NK-92 (cell line): ENCODE data around the gene SLC17A5.
"Not testable (repeated sequence)": the region's sequence is repeated elsewhere in the genome, so short reads cannot be mapped to it uniquely, and the experiment has no call there.

Experiments
- DNase-seq: peaks from one replicate; lab custom pipeline; 2025; ENCODE audit not compliant: unreplicated experiment; lab: John Stamatoyannopoulos, UW

SLC17A5 gene

DNA sequence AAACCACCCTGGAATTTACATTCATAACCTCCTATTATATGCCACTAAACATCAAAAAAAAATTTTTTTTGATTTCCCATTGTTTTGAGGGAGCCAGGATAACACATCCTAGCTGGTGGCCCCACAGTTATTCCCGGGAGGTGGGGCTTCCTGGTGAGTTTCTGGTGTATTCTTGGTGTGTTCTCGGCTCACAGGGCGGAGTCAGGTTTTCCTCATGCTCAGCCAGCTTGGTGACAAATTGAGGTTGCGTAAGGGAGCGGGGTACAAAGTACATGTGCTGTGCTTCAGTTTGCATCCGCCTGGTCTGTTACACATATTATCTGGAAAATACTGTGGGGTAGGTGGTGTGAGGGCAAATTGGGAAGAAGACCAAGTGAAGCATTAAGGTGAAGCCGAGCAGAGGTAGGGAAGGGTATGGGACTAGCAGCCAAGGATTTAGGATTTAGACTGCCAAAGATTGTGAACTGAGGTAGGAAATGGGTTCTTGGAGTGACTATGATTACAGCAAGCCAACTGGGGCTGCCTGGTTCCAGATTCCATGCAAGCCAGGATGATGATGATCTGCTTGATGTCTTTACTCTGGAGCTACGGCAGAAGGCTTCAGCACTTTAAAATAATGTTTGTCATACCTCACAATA, 86.7 kb downstream of the SLC17A5 start:
- DNase-seq: no peak

GRCh38 chr6:73566486-73566871, 87.3 kb downstream of the SLC17A5 start:
- not testable (repeated sequence) for DNase-seq

DNA sequence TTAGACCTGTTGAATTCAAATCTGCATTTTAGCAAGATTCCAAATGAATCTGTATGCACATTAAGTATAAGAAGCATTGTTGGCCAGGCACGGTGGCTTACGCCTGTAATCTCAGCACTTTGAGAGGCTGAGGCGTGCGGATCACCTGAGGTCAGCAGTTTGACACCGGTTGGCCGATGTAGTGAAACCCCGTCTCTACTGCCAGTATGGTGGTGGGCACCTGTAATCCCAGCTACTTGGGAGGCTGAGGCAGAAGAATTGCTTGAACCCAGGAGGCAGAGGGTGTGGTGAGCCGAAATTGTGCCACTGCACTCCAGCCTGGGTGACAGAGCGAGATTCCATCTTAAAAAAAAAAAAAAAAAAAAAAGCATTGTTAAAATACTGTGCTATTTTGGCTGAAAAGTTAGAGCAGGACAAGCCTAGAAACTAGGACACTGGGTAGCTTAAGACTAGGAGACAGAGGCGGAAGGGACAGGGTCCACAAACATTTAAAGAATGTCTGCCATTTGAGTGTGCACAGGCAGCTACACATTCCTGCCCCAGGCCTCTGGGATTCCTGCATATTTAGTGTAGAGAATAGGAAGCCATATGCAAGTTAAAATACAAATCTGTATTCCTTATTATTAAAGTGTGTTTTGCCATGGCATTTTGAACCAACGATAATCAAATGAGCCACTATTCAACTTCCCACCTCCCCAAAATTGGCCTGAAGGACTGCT, 87.9 kb downstream of the SLC17A5 start:
- no peak for DNase-seq

DNA sequence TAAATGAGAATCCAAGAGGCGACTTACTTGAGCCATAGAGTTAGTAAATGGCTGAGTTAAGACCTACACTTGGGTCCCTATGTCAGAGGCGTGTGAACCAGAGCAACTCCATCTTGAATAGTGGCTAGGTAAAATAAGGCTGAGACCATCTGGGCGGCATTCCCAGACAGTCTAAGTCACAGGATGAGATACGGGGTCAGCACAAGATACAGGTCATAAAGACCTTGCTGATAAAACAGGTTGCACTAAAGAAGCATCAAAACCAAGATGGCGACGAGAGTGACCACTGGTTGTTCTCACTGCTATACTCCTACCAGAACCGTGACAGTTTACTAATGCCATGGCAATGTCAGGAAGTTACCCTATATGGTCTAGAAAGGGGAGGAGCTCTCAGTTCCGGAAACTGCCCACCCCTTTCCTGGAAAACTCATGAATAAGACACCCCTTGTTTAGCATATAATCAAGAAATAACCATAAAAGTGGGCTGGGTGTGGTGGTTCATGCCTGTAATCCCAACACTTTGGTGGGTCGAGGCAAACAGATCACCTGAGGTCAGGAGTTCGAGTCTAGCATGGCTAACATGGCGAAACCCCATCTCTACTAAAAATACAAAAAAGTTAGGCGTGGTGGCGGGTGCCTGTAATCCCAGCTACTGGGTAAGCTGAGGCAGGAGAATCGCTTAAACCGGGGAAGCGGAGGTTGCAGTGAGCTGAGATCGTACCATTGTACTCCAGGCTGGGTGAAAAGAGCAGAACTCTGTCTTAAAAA, 89.0 kb downstream of the SLC17A5 start:
- no peak for DNase-seq

DNA sequence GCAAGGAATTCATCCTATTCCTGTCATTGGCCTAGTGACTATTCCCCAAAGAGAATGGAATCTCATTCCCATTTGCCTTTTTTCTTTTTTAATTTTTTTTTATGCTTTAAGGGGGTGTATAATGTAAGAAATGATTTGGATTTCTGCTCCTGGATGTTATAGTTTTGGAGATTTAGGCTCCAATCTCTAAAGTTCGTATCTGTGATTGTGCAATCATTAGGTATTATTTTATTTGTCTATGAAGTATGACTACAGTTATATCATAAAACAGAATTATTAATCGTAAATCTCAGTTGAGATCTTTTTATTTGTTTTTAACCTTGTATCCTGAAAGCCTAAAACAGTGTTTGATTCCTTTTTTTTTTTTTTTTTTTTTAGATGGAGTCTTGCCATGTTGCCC, 91.2 kb downstream of the SLC17A5 start:
- no peak for DNase-seq

GRCh38 chr6:73560853-73561407, 92.9 kb downstream of the SLC17A5 start:
- DNase-seq: no peak

DNA sequence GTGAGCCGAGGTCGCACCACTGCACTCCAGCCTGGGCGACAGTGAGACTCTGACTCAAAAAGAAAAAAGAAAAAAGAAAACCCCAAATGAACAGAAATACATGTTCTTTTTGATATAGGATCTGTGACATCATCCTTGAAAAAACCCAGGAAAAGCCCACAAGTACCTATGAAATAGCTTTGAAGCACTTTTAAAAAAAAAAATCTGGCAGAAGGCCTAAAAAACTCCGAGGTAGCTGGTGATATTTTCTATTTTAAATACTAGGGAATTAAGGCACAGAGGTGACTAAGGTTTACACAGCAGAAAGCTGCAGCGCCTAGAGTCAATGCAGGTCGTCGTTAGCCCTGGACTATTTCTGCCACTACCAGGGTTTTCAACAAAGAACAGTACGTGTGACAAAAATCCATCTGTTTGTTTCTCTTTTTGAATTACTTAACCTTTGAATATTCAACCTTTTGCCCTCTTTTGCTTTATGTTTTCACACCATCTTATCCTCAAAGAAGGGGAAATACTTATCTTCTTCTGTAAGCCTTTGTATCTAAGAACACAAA, 93.5 kb downstream of the SLC17A5 start:
- no peak for DNase-seq

DNA sequence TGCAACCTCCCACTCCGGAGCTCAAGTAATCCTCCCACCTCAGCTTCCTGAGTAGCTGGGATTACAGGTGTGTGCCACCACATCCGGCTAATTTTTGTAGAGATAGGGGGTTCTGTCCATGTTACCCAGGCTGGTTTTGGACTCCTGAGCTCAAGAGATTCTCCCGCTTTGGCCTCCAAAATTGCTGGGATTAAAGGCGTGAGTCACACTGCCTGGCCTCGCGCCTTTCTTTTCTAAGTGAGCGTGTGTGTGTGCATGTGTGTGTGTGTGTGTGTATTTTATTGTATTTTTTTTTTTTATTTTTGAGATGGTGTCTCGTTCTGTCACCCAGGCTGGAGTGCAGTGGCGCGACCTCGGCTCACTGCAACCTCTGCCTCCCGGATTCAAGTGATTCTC, 94.4 kb downstream of the SLC17A5 start:
- not testable (repeated sequence) for DNase-seq

GRCh38 chr6:73558624-73559398, 95.0 kb downstream of the SLC17A5 start:
- no peak for DNase-seq

- no peak for DNase-seq
These were observed 97.0 kb downstream of the SLC17A5 start for GRCh38 chr6:73556836-73557235.

DNA sequence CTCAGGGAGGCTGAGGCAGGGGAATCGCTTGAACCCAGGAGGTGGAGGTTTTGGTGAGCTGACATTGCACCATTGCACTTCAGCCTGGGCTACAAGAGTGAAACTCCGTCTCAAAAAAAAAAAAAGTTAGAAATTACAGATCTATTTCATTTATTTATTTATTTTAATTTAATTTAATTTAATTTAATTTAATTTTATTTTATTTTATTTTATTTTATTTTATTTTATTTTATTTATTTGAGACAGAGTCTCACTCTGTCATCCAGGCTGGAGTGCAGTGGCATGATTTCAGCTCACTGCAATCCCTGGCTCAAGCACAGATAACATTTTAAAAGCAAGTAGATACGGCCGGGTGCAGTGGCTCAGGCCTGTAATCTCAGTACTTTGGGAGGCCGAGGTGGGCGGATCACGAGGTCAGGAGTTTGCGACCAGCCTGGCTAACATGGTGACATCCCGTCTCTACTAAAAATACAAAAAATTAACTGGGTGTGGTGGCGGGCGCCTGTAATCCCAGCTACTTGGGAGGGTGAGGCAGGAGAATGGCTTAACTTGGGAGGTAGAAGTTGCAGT, 98.3 kb downstream of the SLC17A5 start:
- DNase-seq: not testable (repeated sequence)

GRCh38 chr6:73551115-73551514, 102.7 kb downstream of the SLC17A5 start:
- DNase-seq: not testable (repeated sequence)

DNA sequence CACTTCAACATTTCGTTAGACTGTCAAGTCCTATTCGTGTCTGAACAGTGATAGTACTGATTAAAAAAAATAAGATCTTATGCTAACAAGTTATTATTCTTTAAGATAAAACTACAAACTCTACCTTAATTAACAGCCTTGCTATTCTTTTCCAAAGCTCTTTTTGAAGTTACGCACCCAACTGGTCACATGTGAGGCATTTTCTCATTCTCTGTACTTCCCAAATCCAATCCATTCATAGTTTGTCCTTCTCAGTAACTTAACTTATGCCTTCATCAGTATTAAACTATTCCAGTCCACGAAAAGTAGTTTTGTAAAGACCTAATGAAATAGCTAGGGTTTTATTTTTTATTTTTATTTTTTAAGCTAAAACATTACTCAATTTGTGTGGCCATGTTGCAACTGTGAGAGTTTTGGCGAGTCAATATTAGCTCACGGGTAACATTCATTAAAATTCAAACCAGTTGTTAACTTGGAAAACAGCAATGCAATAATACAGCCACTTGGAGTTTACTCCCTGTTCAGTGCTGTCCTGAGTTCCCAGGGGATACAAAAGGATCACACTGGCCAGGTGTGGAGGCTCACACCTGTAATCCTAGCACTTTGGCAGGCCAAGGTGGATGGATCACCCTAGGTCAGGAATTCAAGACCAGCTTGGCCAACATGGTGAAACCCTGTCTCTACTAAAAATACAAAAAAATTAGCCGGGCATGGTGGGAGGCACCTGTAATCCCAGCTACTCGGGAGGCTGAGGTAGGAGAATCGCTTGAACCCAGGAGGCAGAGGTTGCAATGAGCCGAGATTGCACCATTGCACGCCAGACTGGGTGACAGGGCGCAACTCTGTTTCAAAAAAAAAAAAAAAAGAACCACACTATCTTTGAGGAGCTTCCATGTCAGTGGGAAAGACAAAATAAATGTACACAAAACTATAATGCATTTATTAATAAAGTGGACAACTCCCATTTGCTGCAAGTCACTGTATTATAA, 105.0 kb downstream of the SLC17A5 start:
- no peak for DNase-seq

GRCh38 chr6:73547036-73547435, 106.8 kb downstream of the SLC17A5 start:
- no peak for DNase-seq
